Tibial nerve (tissue), 4 donors: ENCODE results near the gene ALOX15B.

ENCODE experiments used
- EP300 ChIP-seq, 2 donors: sonication (generic); formaldehyde crosslinking; IDR thresholded peaks; one replicate each; pipeline ENCODE4 v1.6.1; 2017; ENCODE audit warnings: antibody characterized with exemption in 2 of 2, mild to moderate bottlenecking in 1 of 2
- TF ChIP-seq, protein P1 (sequence below), 5 experiments: fragments of 200-600 bp in 3 of 5; fragments of 450-650 bp in 2 of 5; sonication (generic) in 3 of 5; IDR thresholded peaks; one replicate each; pipeline ENCODE4 v1.5.1; 2016 to 2019; ENCODE audit warnings: antibody characterized with exemption in 5 of 5, mild to moderate bottlenecking in 3 of 5, moderate library complexity in 2 of 5

DNA sequence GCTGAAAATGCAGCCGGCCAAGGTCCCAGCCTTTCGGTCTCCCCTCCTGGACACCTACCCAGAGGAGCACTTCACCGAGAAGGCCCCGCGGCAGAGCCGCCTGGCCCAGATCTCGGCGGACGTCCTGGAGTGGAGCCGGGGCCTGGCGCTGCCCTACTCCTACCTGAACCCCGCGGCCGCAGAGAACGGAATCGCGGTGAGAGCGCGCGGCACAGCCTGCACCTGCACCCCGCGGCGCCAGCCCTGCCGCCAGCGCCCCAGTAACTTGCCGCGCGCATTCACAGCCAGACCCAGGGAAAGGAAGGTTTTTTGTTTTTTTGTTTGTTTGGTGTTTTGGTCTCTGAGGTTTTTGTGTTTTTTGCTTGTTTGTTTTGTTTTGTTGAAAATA is 33.5 kb downstream of the ALOX15B start:
- TF ChIP-seq, protein P1, sequence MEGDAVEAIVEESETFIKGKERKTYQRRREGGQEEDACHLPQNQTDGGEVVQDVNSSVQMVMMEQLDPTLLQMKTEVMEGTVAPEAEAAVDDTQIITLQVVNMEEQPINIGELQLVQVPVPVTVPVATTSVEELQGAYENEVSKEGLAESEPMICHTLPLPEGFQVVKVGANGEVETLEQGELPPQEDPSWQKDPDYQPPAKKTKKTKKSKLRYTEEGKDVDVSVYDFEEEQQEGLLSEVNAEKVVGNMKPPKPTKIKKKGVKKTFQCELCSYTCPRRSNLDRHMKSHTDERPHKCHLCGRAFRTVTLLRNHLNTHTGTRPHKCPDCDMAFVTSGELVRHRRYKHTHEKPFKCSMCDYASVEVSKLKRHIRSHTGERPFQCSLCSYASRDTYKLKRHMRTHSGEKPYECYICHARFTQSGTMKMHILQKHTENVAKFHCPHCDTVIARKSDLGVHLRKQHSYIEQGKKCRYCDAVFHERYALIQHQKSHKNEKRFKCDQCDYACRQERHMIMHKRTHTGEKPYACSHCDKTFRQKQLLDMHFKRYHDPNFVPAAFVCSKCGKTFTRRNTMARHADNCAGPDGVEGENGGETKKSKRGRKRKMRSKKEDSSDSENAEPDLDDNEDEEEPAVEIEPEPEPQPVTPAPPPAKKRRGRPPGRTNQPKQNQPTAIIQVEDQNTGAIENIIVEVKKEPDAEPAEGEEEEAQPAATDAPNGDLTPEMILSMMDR (IDR thresholded peaks at IDR 0.05), result no peak
- TF ChIP-seq EP300 (IDR thresholded peaks at IDR 0.05), result no peak
